ENCODE results near the gene YARS1. TPM values are rescaled to one million over a fixed set of nuclear protein-coding genes. Genes with fewer than 3 reads are reported as not detected.

Gene YARS1
- total RNA-seq, 1 experiment from 2014 or later: 115 TPM

DNA sequence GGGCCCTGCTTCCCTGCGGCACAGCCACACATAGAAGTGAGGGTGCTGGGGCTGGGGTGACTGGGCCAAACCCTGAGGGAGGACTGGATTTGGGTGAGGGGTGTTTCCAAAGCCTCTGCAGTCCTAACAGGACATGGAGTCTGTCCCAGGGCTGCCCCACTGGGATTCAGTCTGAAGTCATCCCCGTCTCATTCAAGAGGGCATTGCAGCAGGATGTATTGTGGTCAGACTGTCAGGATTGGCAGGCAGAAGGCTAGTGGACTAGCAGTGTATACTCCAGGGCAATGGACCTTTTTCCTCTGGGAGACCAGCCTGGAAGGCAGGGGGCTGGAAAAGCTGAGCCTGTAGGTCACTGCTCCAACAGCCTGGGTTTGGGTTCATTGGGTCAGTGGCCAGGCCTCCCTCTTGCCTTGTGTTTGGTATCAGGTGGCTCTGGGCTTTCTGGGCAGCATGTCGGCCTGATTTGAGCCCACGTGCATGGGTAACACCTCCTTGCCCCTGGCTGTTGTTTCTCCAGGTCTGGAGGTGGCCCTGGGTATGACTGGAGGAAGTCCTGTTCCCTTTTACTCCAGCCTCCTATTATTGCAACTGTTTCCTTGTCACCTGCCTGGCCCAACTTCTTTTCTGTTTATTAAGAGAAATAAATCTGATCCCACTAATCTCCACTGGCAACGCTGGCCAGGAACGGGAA is 73.6 kb downstream of the YARS1 start:
- Histone ChIP-seq H3K27ac (ENCODE audit: low read length) (peak overlapping the region; percentile 80), H3K27me3 (ENCODE audit: low read length) (no peaks in the 10 kb centered on the region), H3K9me2 (replicated peaks; ENCODE audit: low read length) (no peaks in the 10 kb centered on the region), H3F3A (ENCODE audit: low read length, unreplicated experiment) (no peaks in the 10 kb centered on the region), H2AFZ (ENCODE audit: low read length) (no peak overlapping the region), H3K36me3 (ENCODE audit: low read depth, low read length) (peaks cover 8% of the 10 kb centered on the region), H3K4me1 (ENCODE audit: insufficient read depth, low read length) (peaks cover 29% of the 10 kb centered on the region), H4K20me1 (ENCODE audit: low read length) (0 out of 2 replicates have a peak, but pooled peaks cover 3% of the 10 kb centered on the region), H3K9me3 (ENCODE audit: low read length) (no peaks in the 10 kb centered on the region), H3K4me2 (ENCODE audit: low read length) (peak overlapping the region; percentile 99), H3K9ac (ENCODE audit: low read length) (peak overlapping the region; percentile 92), H3K79me2 (ENCODE audit: low read length) (peaks cover 71% of the 10 kb centered on the region), H3K4me3 (ENCODE audit: low read length) (peak overlapping the region; percentile 97)
- ChIA-PET POLR2A (ENCODE audit: unreplicated experiment) (interaction anchor here (0.6 kb wide), 1 partner anchor 228 kb away, joined by 3 read pairs; no protein-coding TSS in a partner anchor), CTCF (interaction anchor here (1.6 kb wide), 1 partner anchor 31 kb away, joined by 3 read pairs; no protein-coding TSS in a partner anchor)
- no TSS peak for BruUV-seq (replicated peaks)
- ATAC-seq (peak; percentile 23), DNase-seq (peak; percentile 39)
- intact Hi-C loops (cut with micrococcal nuclease): no loop called here
- TF ChIP-seq EZH2 (IDR thresholded peaks at IDR 0.05; ENCODE audit: low read length, unreplicated experiment): no peak

DNA sequence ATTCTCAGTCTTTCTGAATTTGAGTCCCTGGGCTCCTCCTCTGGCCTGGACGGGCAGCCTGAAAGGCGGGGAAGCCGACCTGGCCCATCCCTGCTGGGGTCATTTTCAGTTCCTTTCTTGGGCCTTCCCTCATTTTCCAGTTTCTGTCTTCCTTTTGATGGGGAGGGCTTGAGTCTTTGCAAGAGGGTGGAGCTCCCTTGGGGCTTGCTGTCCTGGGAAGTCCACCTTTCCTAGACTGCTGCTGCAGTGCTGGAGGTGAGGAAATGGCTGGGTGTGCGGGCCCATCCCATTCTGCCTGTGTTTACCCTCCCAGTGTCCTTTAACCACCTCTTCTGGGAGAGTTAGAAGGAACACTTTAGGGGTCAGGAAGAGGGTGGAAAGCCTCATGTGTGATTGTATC is 74.2 kb downstream of the YARS1 start:
- ATAC-seq (peak; percentile 43), DNase-seq (peak; percentile 31)
- Histone ChIP-seq H4K20me1 (ENCODE audit: low read length) (0 out of 2 replicates have a peak, but pooled peaks cover 3% of the 10 kb centered on the region), H3K27me3 (ENCODE audit: low read length) (no peaks in the 10 kb centered on the region), H3K4me2 (ENCODE audit: low read length) (peak overlapping the region; percentile 99), H3K27ac (ENCODE audit: low read length) (peak overlapping the region; percentile 80), H3K79me2 (ENCODE audit: low read length) (peaks cover 66% of the 10 kb centered on the region), H3K9me3 (ENCODE audit: low read length) (no peaks in the 10 kb centered on the region), H2AFZ (ENCODE audit: low read length) (no peak overlapping the region), H3K9me2 (replicated peaks; ENCODE audit: low read length) (no peaks in the 10 kb centered on the region), H3K4me1 (ENCODE audit: insufficient read depth, low read length) (peaks cover 29% of the 10 kb centered on the region), H3F3A (ENCODE audit: low read length, unreplicated experiment) (no peaks in the 10 kb centered on the region), H3K9ac (ENCODE audit: low read length) (peak overlapping the region; percentile 92), H3K4me3 (ENCODE audit: low read length) (peak overlapping the region; percentile 97), H3K36me3 (ENCODE audit: low read depth, low read length) (peaks cover 8% of the 10 kb centered on the region)
- TF ChIP-seq EZH2phosphoT487 (IDR thresholded peaks at IDR 0.05; ENCODE audit: borderline replicate concordance, low read length) (no peak), EZH2 (IDR thresholded peaks at IDR 0.05; ENCODE audit: low read length, unreplicated experiment) (no peak)
- TF ChIP-seq, protein P1, sequence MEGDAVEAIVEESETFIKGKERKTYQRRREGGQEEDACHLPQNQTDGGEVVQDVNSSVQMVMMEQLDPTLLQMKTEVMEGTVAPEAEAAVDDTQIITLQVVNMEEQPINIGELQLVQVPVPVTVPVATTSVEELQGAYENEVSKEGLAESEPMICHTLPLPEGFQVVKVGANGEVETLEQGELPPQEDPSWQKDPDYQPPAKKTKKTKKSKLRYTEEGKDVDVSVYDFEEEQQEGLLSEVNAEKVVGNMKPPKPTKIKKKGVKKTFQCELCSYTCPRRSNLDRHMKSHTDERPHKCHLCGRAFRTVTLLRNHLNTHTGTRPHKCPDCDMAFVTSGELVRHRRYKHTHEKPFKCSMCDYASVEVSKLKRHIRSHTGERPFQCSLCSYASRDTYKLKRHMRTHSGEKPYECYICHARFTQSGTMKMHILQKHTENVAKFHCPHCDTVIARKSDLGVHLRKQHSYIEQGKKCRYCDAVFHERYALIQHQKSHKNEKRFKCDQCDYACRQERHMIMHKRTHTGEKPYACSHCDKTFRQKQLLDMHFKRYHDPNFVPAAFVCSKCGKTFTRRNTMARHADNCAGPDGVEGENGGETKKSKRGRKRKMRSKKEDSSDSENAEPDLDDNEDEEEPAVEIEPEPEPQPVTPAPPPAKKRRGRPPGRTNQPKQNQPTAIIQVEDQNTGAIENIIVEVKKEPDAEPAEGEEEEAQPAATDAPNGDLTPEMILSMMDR (conservative IDR thresholded peaks at IDR 0.05; ENCODE audit: low read depth, low read length): no peak
- CTCF ChIA-PET: interaction anchor here (0.8 to 1.6 kb wide), 2 partner anchors 26 to 30 kb away, joined by 3 read pairs; no protein-coding TSS in a partner anchor
- intact Hi-C loops (cut with micrococcal nuclease): no loop called here
- POLR2A ChIA-PET (ENCODE audit: unreplicated experiment): no interaction called here
- BruUV-seq (replicated peaks): no TSS peak

DNA sequence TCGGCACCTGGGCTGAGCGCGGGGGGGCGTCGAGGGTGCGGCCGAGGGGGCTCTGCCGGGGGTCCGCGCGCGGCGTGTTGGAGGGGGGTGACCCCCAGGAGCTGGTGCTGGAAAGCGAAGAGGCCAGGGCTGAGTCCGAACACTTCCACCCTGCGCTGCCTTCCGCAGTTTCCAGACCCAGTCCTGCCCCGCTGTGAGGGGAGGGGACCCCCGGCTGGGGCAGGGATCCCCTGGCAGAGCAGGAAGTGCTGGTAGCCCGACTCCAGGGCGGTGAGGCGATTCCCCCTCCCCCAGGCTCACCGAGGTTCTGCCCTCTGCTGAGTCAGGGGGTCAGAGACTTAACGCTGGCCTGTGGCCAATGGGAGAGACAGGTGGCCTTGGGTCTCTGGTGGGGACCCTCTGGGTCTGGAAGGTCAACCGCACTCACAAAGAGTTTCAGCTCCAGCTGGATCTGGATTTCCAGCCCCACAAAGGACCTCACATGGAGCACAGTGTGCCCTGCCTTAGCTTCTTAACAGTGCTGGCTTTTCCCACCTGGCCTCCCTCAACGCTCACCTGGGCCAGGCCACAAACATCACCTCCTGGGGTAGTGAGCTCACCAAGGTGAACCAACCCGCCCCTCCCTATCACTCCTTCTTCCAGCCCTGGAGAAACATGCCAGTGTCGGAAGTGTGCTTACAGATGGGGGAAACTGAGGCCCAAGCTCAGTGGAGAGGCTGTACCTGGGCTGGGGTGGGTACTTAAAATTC is 74.8 kb downstream of the YARS1 start:
- Histone ChIP-seq H3K27ac (ENCODE audit: low read length) (peak overlapping the region; percentile 80), H3K9me3 (ENCODE audit: low read length) (no peaks in the 10 kb centered on the region), H4K20me1 (ENCODE audit: low read length) (0 out of 2 replicates have a peak, but pooled peaks cover 3% of the 10 kb centered on the region), H3F3A (ENCODE audit: low read length, unreplicated experiment) (no peaks in the 10 kb centered on the region), H3K4me2 (ENCODE audit: low read length) (peak overlapping the region; percentile 99), H3K9me2 (replicated peaks; ENCODE audit: low read length) (no peaks in the 10 kb centered on the region), H3K79me2 (ENCODE audit: low read length) (peaks cover 62% of the 10 kb centered on the region), H2AFZ (ENCODE audit: low read length) (peak overlapping the region; percentile 78), H3K9ac (ENCODE audit: low read length) (peak overlapping the region; percentile 92), H3K36me3 (ENCODE audit: low read depth, low read length) (peaks cover 8% of the 10 kb centered on the region), H3K4me1 (ENCODE audit: insufficient read depth, low read length) (peaks cover 29% of the 10 kb centered on the region), H3K27me3 (ENCODE audit: low read length) (no peaks in the 10 kb centered on the region), H3K4me3 (ENCODE audit: low read length) (peak overlapping the region; percentile 97)
- CTCF ChIA-PET: interaction anchor here (0.6 to 1.6 kb wide), 3 partner anchors 26 to 30 kb away, joined by 3 to 4 read pairs (median 3); no protein-coding TSS in a partner anchor
- POLR2A ChIA-PET (ENCODE audit: unreplicated experiment): no interaction called here
- ATAC-seq: peak; percentile 41
- intact Hi-C loops (cut with micrococcal nuclease): no loop called here
- TF ChIP-seq EZH2phosphoT487 (IDR thresholded peaks at IDR 0.05; ENCODE audit: borderline replicate concordance, low read length) (no peak), EZH2 (IDR thresholded peaks at IDR 0.05; ENCODE audit: low read length, unreplicated experiment) (no peak)
- TSS peak; percentile 34 for BruUV-seq (replicated peaks)
- DNase-seq: peak; percentile 26
